Measurements from ENCODE around the gene SCIN. TPM values are rescaled to one million over a fixed set of nuclear protein-coding genes. Genes with fewer than 3 reads are reported as not detected.

SCIN gene
- polyA plus RNA-seq, 1 of the 3 experiments (the other 2 are of a cell fraction), result 0.02 TPM

- no peak for TF ChIP-seq ZBTB33 (IDR thresholded peaks at IDR 0.05; ENCODE audit: borderline replicate concordance, low read depth)
- no peak for TF ChIP-seq TAF1 (IDR thresholded peaks at IDR 0.05; ENCODE audit: borderline replicate concordance, low read depth, low read length)
- TF ChIP-seq YY1 (IDR thresholded peaks at IDR 0.05; ENCODE audit: low read depth), result no peak
Observed at GRCh38 chr7:12540850-12541249, 29.7 kb upstream of the SCIN start (continued).

- H3K27ac ChIP-seq (ENCODE audit: low read depth in 2 of 2, low read length in 1 of 2), result no peak overlapping the region
- no peak overlapping the region for H3K4me2 ChIP-seq
- H3K9me2 ChIP-seq, result no peaks in the 10 kb centered on the region
- TF ChIP-seq GATA2 (CRISPR knock-in tag; IDR thresholded peaks at IDR 0.05) (no peak), YY1 (IDR thresholded peaks at IDR 0.05; ENCODE audit: low read depth) (no peak), EP300 (IDR thresholded peaks at IDR 0.05; ENCODE audit: borderline replicate concordance in 1 of 2, low read depth in 1 of 2, low read length in 1 of 2) (no peak), IRF3 (IDR thresholded peaks at IDR 0.05; ENCODE audit: low read depth, low read length) (no peak), EZH2phosphoT487 (IDR thresholded peaks at IDR 0.05; ENCODE audit: borderline replicate concordance, low read depth) (no peak), CHD2 (IDR thresholded peaks at IDR 0.05; ENCODE audit: low read length, partially characterized antibody) (no peak), ELF1 (IDR thresholded peaks at IDR 0.05) (no peak), TCF12 (IDR thresholded peaks at IDR 0.05) (no peak), FOXJ3 (CRISPR knock-in tag; IDR thresholded peaks at IDR 0.05) (no peak), CTCF (IDR thresholded peaks at IDR 0.05) (no peak), SMC3 (IDR thresholded peaks at IDR 0.05; ENCODE audit: low read depth, low read length) (no peak), MAX (IDR thresholded peaks at IDR 0.05; ENCODE audit: low read depth) (no peak), PBX3 (IDR thresholded peaks at IDR 0.05) (no peak), POLR2AphosphoS5 (IDR thresholded peaks at IDR 0.05; ENCODE audit: low read depth, low read length) (no peak)
- H3F3A ChIP-seq (replicated peaks; ENCODE audit: insufficient read depth), result no peaks in the 10 kb centered on the region
- no peaks in the 10 kb centered on the region for H3K9me3 ChIP-seq
- no peaks in the 10 kb centered on the region for H3K79me2 ChIP-seq (ENCODE audit: insufficient read depth)
- ChIA-PET POLR2A (no interaction called here), CTCF (interaction anchor here (0.8 to 3.4 kb wide), 3 partner anchors 9 to 719 kb away, joined by 3 to 15 read pairs (median 7); no protein-coding TSS in a partner anchor)
- DNase-seq, result no peak
- H3K4me1 ChIP-seq (ENCODE audit: control insufficient read depth in 1 of 2, insufficient read depth in 2 of 2, low read depth in 1 of 2, low read length in 1 of 2), result no peaks in the 10 kb centered on the region
- no peaks in the 10 kb centered on the region for H3K36me3 ChIP-seq (replicated peaks in 1 of 2; ENCODE audit: control insufficient read depth in 1 of 2, insufficient read depth in 2 of 2, low read length in 1 of 2)
- H2AFZ ChIP-seq (ENCODE audit: low read depth), result no peak overlapping the region
- WGBS (ENCODE audit: low lambda C conversion rate), result 62% methylated on average over 4 of the region's 4 CpGs
- no peak overlapping the region for H3K9ac ChIP-seq
- H4K20me1 ChIP-seq (ENCODE audit: insufficient read depth), result no peaks in the 10 kb centered on the region
- H3K4me3 ChIP-seq (ENCODE audit: low read depth in 2 of 2, low read length in 1 of 2), result no peak overlapping the region
- no peaks in the 10 kb centered on the region; the same call in 1 of the 2 replicates for H3K27me3 ChIP-seq (ENCODE audit: insufficient read depth)
Observed at GRCh38 chr7:12543586-12543985, 26.9 kb upstream of the SCIN start.

Data from SK-N-SH (cell line).